Measurements from ENCODE around the gene EML4. TPM values are rescaled to one million over a fixed set of nuclear protein-coding genes. Genes with fewer than 3 reads are reported as not detected.

The EML4 gene
- total RNA-seq, 1 experiment from 2014 or later = 107 TPM

- H3K4me1 ChIP-seq (ENCODE audit: control insufficient read depth, insufficient read depth, low read length) = peaks cover 52% of the 10 kb centered on the region
- POLR2A ChIA-PET = no interaction called here
- in situ Hi-C loops (cut with HindIII; ENCODE audit: low pct_unique_long_range_greater_than_20kb, low sequenced_read_pairs) (no loop called here), intact Hi-C loops (cut with micrococcal nuclease; ENCODE audit: unreplicated experiment) (no loop called here)
- no TSS peak for BruUV-seq (replicated peaks)
- ATAC-seq (no peak), DNase-seq (ENCODE audit: low read depth, low spot score) (no peak)
- H3K4me3 ChIP-seq (ENCODE audit: low read depth in 2 of 2, low read length in 2 of 2) = no peak overlapping the region
- no peaks in the 10 kb centered on the region for H3K36me3 ChIP-seq (ENCODE audit: control insufficient read depth, insufficient read depth, low read length)
- H3K9me3 ChIP-seq (ENCODE audit: control insufficient read depth, insufficient read depth, low read depth, low read length) = no peaks in the 10 kb centered on the region
- no peak for TF ChIP-seq POLR2AphosphoS5 (IDR thresholded peaks at IDR 0.05; ENCODE audit: low read depth, low read length)
- TF ChIP-seq TCF7L2 (IDR thresholded peaks at IDR 0.05; ENCODE audit: low read depth, low read length) = no peak
- no peak for TF ChIP-seq SIN3A (IDR thresholded peaks at IDR 0.05; ENCODE audit: borderline replicate concordance, insufficient read depth, low read depth, low read length)
- TF ChIP-seq, protein P1, sequence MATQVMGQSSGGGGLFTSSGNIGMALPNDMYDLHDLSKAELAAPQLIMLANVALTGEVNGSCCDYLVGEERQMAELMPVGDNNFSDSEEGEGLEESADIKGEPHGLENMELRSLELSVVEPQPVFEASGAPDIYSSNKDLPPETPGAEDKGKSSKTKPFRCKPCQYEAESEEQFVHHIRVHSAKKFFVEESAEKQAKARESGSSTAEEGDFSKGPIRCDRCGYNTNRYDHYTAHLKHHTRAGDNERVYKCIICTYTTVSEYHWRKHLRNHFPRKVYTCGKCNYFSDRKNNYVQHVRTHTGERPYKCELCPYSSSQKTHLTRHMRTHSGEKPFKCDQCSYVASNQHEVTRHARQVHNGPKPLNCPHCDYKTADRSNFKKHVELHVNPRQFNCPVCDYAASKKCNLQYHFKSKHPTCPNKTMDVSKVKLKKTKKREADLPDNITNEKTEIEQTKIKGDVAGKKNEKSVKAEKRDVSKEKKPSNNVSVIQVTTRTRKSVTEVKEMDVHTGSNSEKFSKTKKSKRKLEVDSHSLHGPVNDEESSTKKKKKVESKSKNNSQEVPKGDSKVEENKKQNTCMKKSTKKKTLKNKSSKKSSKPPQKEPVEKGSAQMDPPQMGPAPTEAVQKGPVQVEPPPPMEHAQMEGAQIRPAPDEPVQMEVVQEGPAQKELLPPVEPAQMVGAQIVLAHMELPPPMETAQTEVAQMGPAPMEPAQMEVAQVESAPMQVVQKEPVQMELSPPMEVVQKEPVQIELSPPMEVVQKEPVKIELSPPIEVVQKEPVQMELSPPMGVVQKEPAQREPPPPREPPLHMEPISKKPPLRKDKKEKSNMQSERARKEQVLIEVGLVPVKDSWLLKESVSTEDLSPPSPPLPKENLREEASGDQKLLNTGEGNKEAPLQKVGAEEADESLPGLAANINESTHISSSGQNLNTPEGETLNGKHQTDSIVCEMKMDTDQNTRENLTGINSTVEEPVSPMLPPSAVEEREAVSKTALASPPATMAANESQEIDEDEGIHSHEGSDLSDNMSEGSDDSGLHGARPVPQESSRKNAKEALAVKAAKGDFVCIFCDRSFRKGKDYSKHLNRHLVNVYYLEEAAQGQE (IDR thresholded peaks at IDR 0.05; ENCODE audit: insufficient read depth in 1 of 2, low read depth in 2 of 2, low read length in 1 of 2) = no peak
- TF ChIP-seq, protein P2, sequence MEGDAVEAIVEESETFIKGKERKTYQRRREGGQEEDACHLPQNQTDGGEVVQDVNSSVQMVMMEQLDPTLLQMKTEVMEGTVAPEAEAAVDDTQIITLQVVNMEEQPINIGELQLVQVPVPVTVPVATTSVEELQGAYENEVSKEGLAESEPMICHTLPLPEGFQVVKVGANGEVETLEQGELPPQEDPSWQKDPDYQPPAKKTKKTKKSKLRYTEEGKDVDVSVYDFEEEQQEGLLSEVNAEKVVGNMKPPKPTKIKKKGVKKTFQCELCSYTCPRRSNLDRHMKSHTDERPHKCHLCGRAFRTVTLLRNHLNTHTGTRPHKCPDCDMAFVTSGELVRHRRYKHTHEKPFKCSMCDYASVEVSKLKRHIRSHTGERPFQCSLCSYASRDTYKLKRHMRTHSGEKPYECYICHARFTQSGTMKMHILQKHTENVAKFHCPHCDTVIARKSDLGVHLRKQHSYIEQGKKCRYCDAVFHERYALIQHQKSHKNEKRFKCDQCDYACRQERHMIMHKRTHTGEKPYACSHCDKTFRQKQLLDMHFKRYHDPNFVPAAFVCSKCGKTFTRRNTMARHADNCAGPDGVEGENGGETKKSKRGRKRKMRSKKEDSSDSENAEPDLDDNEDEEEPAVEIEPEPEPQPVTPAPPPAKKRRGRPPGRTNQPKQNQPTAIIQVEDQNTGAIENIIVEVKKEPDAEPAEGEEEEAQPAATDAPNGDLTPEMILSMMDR (IDR thresholded peaks at IDR 0.05) = no peak
- H3K27ac ChIP-seq (ENCODE audit: low read length) = no peak overlapping the region; the same call in 1 of the 2 replicates
- CTCF ChIA-PET = no interaction called here
- H3K27me3 ChIP-seq (ENCODE audit: control insufficient read depth, insufficient read depth, low read length) = no peaks in the 10 kb centered on the region
Measured at GRCh38 chr2:42195559-42195958, 26.4 kb downstream of the EML4 start.

- no TSS peak for BruUV-seq (replicated peaks)
- Histone ChIP-seq H3K27ac (ENCODE audit: low read length) (peak overlapping the region; percentile 26; the same call in 1 of the 2 replicates), H3K36me3 (ENCODE audit: control insufficient read depth, insufficient read depth, low read length) (no peaks in the 10 kb centered on the region), H3K9me3 (ENCODE audit: control insufficient read depth, insufficient read depth, low read depth, low read length) (no peaks in the 10 kb centered on the region), H3K4me1 (ENCODE audit: control insufficient read depth, insufficient read depth, low read length) (peaks cover 48% of the 10 kb centered on the region), H3K27me3 (ENCODE audit: control insufficient read depth, insufficient read depth, low read length) (no peaks in the 10 kb centered on the region), H3K4me3 (ENCODE audit: low read depth in 2 of 2, low read length in 2 of 2) (no peak overlapping the region)
- TF ChIP-seq POLR2AphosphoS5 (IDR thresholded peaks at IDR 0.05; ENCODE audit: low read depth, low read length) = no peak
- TF ChIP-seq, protein P2 (IDR thresholded peaks at IDR 0.05) = no peak
- TF ChIP-seq, protein P1 (IDR thresholded peaks at IDR 0.05; ENCODE audit: insufficient read depth in 1 of 2, low read depth in 2 of 2, low read length in 1 of 2) = no peak
- TF ChIP-seq TCF7L2 (IDR thresholded peaks at IDR 0.05; ENCODE audit: low read depth, low read length) = no peak
- TF ChIP-seq SIN3A (IDR thresholded peaks at IDR 0.05; ENCODE audit: borderline replicate concordance, insufficient read depth, low read depth, low read length) = no peak
- DNase-seq (ENCODE audit: low read depth, low spot score) (no peak), ATAC-seq (no peak)
- POLR2A ChIA-PET = no interaction called here
- CTCF ChIA-PET = no interaction called here
- intact Hi-C loops (cut with micrococcal nuclease; ENCODE audit: unreplicated experiment) (loop anchor here (1.0 kb wide), 1 partner anchor 100 kb away; no protein-coding TSS in a partner anchor), in situ Hi-C loops (cut with HindIII; ENCODE audit: low pct_unique_long_range_greater_than_20kb, low sequenced_read_pairs) (no loop called here)
Measured at GRCh38 chr2:42196070-42196402, 26.9 kb downstream of the EML4 start.

Measured in Panc1 (cell line).